HCT116 (cell line): ENCODE measurements around the gene USP33. TPM values are rescaled to one million over a fixed set of nuclear protein-coding genes. Genes with fewer than 3 reads are reported as not detected.

Source experiments
- ATAC-seq: fragments of 200-7000 bp; cut with Tn5 transposase; 2 replicates; pipeline ENCODE4 v1.9.1; 2020; ENCODE audit warnings: mild to moderate bottlenecking, moderate library complexity
- BruUV-seq: library from RNA; stranded (reverse); fragments of 400-500 nt; replicated peaks from 2 replicates; lab custom pipeline; 2021; lab: Mats Ljungman, UMichigan
- CTCF ChIA-PET: fragments of 300-600 bp; sonication (Branson Sonifier 250); formaldehyde crosslinking; loops from one replicate; lab custom pipeline; 2021; ENCODE audit warnings: antibody characterized with exemption; lab: Charles Lee
- POLR2A ChIA-PET: fragments of 300-600, 350-600 bp; sonication (Branson Sonifier 250); formaldehyde crosslinking; loops from one replicate; lab custom pipeline; 2021; ENCODE audit warnings: antibody characterized with exemption; lab: Charles Lee
- RAD21 ChIA-PET, 2 experiments: fragments of 300-600 bp; sonication (Branson Sonifier 250); formaldehyde crosslinking; loops; one replicate each; lab custom pipeline; 2023; ENCODE audit warnings: low total read pairs in 2 of 2; ENCODE audit not compliant: uncharacterized antibody in 2 of 2, unreplicated experiment in 2 of 2, low non-redundant PET in 1 of 2; lab: Charles Lee
- DNase-seq: peaks from one replicate; pipeline ENCODE4 v3.0.0-alpha.2; 2010; ENCODE audit warnings: low read depth, low spot score
- H2AFZ ChIP-seq: fragments of 200-600 bp; shearing (Covaris generic), sonication (generic); 2 replicates; pipeline ENCODE4 v1.6.1; 2017; ENCODE audit warnings: low read depth, mixed run types, mixed read lengths, antibody characterized with exemption, low read length; ENCODE audit not compliant: poor library complexity, severe bottlenecking
- H3K27ac ChIP-seq: 2 replicates; pipeline ENCODE4 v1.5.1; 2012; ENCODE audit warnings: low read depth, low read length
- H3K27me3 ChIP-seq: fragments of 200-600 bp; sonication (generic); 2 replicates; pipeline ENCODE4 v1.6.1; 2016; ENCODE audit warnings: mixed run types, low read length, mixed read lengths; ENCODE audit not compliant: insufficient read depth
- H3K36me3 ChIP-seq, 2 experiments: fragments of 200-500 bp in 1 of 2; fragments of 200-600 bp in 1 of 2; sonication (Bioruptor generic) in 1 of 2; sonication (generic) in 1 of 2; 2 replicates each; pipeline versions ENCODE4 v1.5.1 to v1.6.1; 2014 to 2016; ENCODE audit warnings: low read length in 2 of 2, inconsistent platforms in 1 of 2, mixed read lengths in 1 of 2, mixed run types in 1 of 2; ENCODE audit not compliant: insufficient read depth in 2 of 2, control insufficient read depth in 1 of 2
- H3K4me1 ChIP-seq, 2 experiments: fragments of 200-600 bp in 1 of 2; sonication (generic) in 1 of 2; 2 replicates each; pipeline versions ENCODE4 v1.5.1 to v1.6.1; 2012 to 2017; ENCODE audit warnings: low read length in 2 of 2, inconsistent platforms in 1 of 2, mild to moderate bottlenecking in 1 of 2, mixed read lengths in 1 of 2, mixed run types in 1 of 2, moderate library complexity in 1 of 2; ENCODE audit not compliant: insufficient read depth in 2 of 2, control insufficient read depth in 1 of 2
- H3K4me2 ChIP-seq: fragments of 200-600 bp; sonication (generic); 2 replicates; pipeline ENCODE4 v1.6.1; 2017; ENCODE audit warnings: mixed run types, low read length, mixed read lengths
- H3K4me3 ChIP-seq, 2 experiments: fragments of 200-600 bp in 1 of 2; sonication (generic) in 1 of 2; replicated peaks in 1 of 2; 2 replicates each; pipeline ENCODE4 v1.5.1; 2011 to 2016; ENCODE audit warnings: low read length in 2 of 2, control low read depth in 1 of 2, low read depth in 1 of 2, mild to moderate bottlenecking in 1 of 2, mixed read lengths in 1 of 2, mixed run types in 1 of 2
- H3K79me2 ChIP-seq: fragments of 200-600 bp; sonication (generic); 2 replicates; pipeline ENCODE4 v1.6.1; 2017; ENCODE audit warnings: mild to moderate bottlenecking, mixed run types, low read length, moderate library complexity, mixed read lengths; ENCODE audit not compliant: insufficient read depth
- H3K9ac ChIP-seq: fragments of 200-600 bp; sonication (generic); 2 replicates; pipeline ENCODE4 v1.6.1; 2016; ENCODE audit warnings: low read length, mixed read lengths
- H3K9me2 ChIP-seq: fragments of 200-600 bp; sonication (generic), shearing (Covaris generic); 2 replicates; pipeline ENCODE4 v1.6.1; 2017; ENCODE audit warnings: mixed run types, mild to moderate bottlenecking, moderate library complexity; ENCODE audit not compliant: insufficient read depth
- H3K9me3 ChIP-seq, 2 experiments: fragments of 200-500 bp in 1 of 2; fragments of 200-600 bp in 1 of 2; sonication (Bioruptor generic) in 1 of 2; sonication (generic) in 1 of 2; 2 replicates each; pipeline ENCODE4 v1.6.1; 2014 to 2017; ENCODE audit warnings: low read length in 2 of 2, mixed read lengths in 2 of 2, inconsistent platforms in 1 of 2, low read depth in 1 of 2, mild to moderate bottlenecking in 1 of 2, mixed run types in 1 of 2, moderate library complexity in 1 of 2; ENCODE audit not compliant: control insufficient read depth in 1 of 2, insufficient read depth in 1 of 2
- H4K20me1 ChIP-seq: fragments of 200-600 bp; sonication (generic), shearing (Covaris generic); 2 replicates; pipeline ENCODE4 v1.6.1; 2017; ENCODE audit warnings: mixed run types, mild to moderate bottlenecking, moderate library complexity; ENCODE audit not compliant: insufficient read depth
- CBX3 ChIP-seq: IDR thresholded peaks from 2 replicates; pipeline ENCODE4 v1.6.1; 2012; ENCODE audit warnings: low read depth
- EGR1 ChIP-seq: IDR thresholded peaks from 2 replicates; pipeline ENCODE4 v1.6.1; 2012; ENCODE audit warnings: low read depth
- ELF1 ChIP-seq: IDR thresholded peaks from 2 replicates; pipeline ENCODE4 v1.6.1; 2012; ENCODE audit warnings: low read depth, borderline replicate concordance
- EZH2 ChIP-seq: fragments of 200-600 bp; sonication (generic); IDR thresholded peaks from 2 replicates; pipeline ENCODE4 v1.6.1; 2017; ENCODE audit warnings: antibody characterized with exemption, mixed run types
- EZH2phosphoT487 ChIP-seq: fragments of 200-600 bp; IDR thresholded peaks from 2 replicates; pipeline ENCODE4 v1.6.1; 2018; ENCODE audit warnings: antibody characterized with exemption, borderline replicate concordance
- FOSL1 ChIP-seq: IDR thresholded peaks from 2 replicates; pipeline ENCODE4 v1.6.1; 2012; ENCODE audit warnings: low read depth
- JUND ChIP-seq: IDR thresholded peaks from 2 replicates; pipeline ENCODE4 v1.6.1; 2012
- POLR2AphosphoS5 ChIP-seq: IDR thresholded peaks from 2 replicates; pipeline ENCODE4 v1.6.1; 2011; ENCODE audit warnings: mild to moderate bottlenecking, low read depth, low read length, moderate library complexity
- SIN3A ChIP-seq: IDR thresholded peaks from 2 replicates; pipeline ENCODE4 v1.6.1; 2012; ENCODE audit warnings: low read depth
- SRF ChIP-seq: IDR thresholded peaks from 2 replicates; pipeline ENCODE4 v1.6.1; 2012; ENCODE audit warnings: low read depth
- TCF7L2 ChIP-seq: IDR thresholded peaks from 2 replicates; pipeline ENCODE4 v1.7.0; 2011; ENCODE audit warnings: borderline replicate concordance, inconsistent platforms; ENCODE audit not compliant: insufficient read depth, insufficient read length; ENCODE audit errors: extremely low read depth
- intact Hi-C: fragments of 100-400 bp; cut with micrococcal nuclease; formaldehyde crosslinking; loops from 2 replicates; pipeline ENCODE4 v1.10.0; 2022
- total RNA-seq: library from RNA; stranded (reverse); gene quantifications from one replicate; pipeline ENCODE4 v1.2.1, GENCODE V29; 2021; ENCODE audit not compliant: unreplicated experiment
- TF ChIP-seq, protein P1 (sequence below): IDR thresholded peaks from 2 replicates; pipeline ENCODE4 v1.6.1; 2012; ENCODE audit warnings: low read depth
- TF ChIP-seq, protein P2 (sequence below): IDR thresholded peaks from 2 replicates; pipeline ENCODE4 v1.6.1; 2012
- TF ChIP-seq, protein P3 (sequence below): IDR thresholded peaks from 2 replicates; pipeline ENCODE4 v1.6.1; 2012
- TF ChIP-seq, protein P4 (sequence below): IDR thresholded peaks from 2 replicates; pipeline ENCODE4 v1.6.1; 2011; ENCODE audit warnings: mild to moderate bottlenecking, low read length, moderate library complexity; ENCODE audit not compliant: insufficient replicate concordance; ENCODE audit errors: extremely low read depth
- TF ChIP-seq, protein P5 (sequence below), 3 experiments: fragments of 200-600 bp in 1 of 3; sonication (generic) in 1 of 3; IDR thresholded peaks in 2 of 3; conservative IDR thresholded peaks in 1 of 3; 2 replicates each; pipeline ENCODE4 v1.5.1; 2012 to 2017; ENCODE audit warnings: low read depth in 2 of 3, low read length in 2 of 3, antibody characterized with exemption in 1 of 3, borderline replicate concordance in 1 of 3, control low read depth in 1 of 3, mild to moderate bottlenecking in 1 of 3, mixed read lengths in 1 of 3, mixed run types in 1 of 3, moderate library complexity in 1 of 3; ENCODE audit not compliant: insufficient read depth in 1 of 3

USP33 gene
- total RNA-seq, 1 experiment from 2014 or later = 46.1 TPM

DNA sequence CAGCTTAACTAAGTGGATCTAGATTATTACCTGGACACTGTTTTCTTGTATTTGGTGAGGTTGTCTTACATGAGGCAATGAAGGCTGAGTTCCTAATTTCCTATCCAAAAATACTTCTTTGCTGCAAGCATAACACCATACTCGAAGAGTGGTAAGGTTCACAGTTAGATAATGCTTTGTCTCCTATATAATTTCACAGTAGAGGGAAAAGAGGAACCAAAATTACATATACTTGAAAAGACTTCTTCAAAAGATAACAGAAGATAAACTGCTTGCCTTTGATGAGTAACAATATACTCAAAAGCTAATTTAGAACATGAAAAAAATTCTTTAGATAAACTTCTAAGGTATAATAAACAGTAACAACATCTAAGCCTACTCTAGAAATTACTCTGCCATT is 20.4 kb downstream of the USP33 start:
- Histone ChIP-seq H3K9ac (no peak overlapping the region), H2AFZ (no peak overlapping the region), H3K4me2 (no peak overlapping the region), H3K4me1 (no peaks in the 10 kb centered on the region), H3K36me3 (peaks cover 0 to 5% of the 10 kb centered on the region in 2 experiments; a peak in 2 of 4 replicates), H3K9me2 (no peaks in the 10 kb centered on the region), H3K79me2 (peaks cover 26% of the 10 kb centered on the region), H3K27ac (no peak overlapping the region), H3K4me3 (no peak overlapping the region), H3K27me3 (no peaks in the 10 kb centered on the region), H3K9me3 (no peaks in the 10 kb centered on the region), H4K20me1 (no peaks in the 10 kb centered on the region)
- RAD21 ChIA-PET = no interaction called here
- BruUV-seq = no TSS peak
- CTCF ChIA-PET = no interaction called here
- DNase-seq (no peak), ATAC-seq (no peak)
- TF ChIP-seq, protein P1, sequence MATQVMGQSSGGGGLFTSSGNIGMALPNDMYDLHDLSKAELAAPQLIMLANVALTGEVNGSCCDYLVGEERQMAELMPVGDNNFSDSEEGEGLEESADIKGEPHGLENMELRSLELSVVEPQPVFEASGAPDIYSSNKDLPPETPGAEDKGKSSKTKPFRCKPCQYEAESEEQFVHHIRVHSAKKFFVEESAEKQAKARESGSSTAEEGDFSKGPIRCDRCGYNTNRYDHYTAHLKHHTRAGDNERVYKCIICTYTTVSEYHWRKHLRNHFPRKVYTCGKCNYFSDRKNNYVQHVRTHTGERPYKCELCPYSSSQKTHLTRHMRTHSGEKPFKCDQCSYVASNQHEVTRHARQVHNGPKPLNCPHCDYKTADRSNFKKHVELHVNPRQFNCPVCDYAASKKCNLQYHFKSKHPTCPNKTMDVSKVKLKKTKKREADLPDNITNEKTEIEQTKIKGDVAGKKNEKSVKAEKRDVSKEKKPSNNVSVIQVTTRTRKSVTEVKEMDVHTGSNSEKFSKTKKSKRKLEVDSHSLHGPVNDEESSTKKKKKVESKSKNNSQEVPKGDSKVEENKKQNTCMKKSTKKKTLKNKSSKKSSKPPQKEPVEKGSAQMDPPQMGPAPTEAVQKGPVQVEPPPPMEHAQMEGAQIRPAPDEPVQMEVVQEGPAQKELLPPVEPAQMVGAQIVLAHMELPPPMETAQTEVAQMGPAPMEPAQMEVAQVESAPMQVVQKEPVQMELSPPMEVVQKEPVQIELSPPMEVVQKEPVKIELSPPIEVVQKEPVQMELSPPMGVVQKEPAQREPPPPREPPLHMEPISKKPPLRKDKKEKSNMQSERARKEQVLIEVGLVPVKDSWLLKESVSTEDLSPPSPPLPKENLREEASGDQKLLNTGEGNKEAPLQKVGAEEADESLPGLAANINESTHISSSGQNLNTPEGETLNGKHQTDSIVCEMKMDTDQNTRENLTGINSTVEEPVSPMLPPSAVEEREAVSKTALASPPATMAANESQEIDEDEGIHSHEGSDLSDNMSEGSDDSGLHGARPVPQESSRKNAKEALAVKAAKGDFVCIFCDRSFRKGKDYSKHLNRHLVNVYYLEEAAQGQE = no peak
- TF ChIP-seq, protein P2, sequence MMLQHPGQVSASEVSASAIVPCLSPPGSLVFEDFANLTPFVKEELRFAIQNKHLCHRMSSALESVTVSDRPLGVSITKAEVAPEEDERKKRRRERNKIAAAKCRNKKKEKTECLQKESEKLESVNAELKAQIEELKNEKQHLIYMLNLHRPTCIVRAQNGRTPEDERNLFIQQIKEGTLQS = no peak
- TF ChIP-seq POLR2AphosphoS5 (no peak), CBX3 (no peak), EZH2phosphoT487 (no peak), EGR1 (no peak), TCF7L2 (no peak), SRF (no peak), FOSL1 (no peak), ELF1 (no peak), EZH2 (no peak), SIN3A (no peak), JUND (no peak)
- TF ChIP-seq, protein P3, sequence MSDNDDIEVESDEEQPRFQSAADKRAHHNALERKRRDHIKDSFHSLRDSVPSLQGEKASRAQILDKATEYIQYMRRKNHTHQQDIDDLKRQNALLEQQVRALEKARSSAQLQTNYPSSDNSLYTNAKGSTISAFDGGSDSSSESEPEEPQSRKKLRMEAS = no peak
- TF ChIP-seq, protein P4, sequence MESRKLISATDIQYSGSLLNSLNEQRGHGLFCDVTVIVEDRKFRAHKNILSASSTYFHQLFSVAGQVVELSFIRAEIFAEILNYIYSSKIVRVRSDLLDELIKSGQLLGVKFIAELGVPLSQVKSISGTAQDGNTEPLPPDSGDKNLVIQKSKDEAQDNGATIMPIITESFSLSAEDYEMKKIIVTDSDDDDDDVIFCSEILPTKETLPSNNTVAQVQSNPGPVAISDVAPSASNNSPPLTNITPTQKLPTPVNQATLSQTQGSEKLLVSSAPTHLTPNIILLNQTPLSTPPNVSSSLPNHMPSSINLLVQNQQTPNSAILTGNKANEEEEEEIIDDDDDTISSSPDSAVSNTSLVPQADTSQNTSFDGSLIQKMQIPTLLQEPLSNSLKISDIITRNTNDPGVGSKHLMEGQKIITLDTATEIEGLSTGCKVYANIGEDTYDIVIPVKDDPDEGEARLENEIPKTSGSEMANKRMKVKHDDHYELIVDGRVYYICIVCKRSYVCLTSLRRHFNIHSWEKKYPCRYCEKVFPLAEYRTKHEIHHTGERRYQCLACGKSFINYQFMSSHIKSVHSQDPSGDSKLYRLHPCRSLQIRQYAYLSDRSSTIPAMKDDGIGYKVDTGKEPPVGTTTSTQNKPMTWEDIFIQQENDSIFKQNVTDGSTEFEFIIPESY = no peak
- TF ChIP-seq, protein P5, sequence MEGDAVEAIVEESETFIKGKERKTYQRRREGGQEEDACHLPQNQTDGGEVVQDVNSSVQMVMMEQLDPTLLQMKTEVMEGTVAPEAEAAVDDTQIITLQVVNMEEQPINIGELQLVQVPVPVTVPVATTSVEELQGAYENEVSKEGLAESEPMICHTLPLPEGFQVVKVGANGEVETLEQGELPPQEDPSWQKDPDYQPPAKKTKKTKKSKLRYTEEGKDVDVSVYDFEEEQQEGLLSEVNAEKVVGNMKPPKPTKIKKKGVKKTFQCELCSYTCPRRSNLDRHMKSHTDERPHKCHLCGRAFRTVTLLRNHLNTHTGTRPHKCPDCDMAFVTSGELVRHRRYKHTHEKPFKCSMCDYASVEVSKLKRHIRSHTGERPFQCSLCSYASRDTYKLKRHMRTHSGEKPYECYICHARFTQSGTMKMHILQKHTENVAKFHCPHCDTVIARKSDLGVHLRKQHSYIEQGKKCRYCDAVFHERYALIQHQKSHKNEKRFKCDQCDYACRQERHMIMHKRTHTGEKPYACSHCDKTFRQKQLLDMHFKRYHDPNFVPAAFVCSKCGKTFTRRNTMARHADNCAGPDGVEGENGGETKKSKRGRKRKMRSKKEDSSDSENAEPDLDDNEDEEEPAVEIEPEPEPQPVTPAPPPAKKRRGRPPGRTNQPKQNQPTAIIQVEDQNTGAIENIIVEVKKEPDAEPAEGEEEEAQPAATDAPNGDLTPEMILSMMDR (IDR thresholded peaks at IDR 0.05 in 2 of 3, conservative IDR thresholded peaks at IDR 0.05 in 1 of 3; ENCODE audit: borderline replicate concordance in 1 of 3, insufficient read depth in 1 of 3, low read depth in 2 of 3, low read length in 2 of 3) = no peak
- intact Hi-C loops = no loop called here
- POLR2A ChIA-PET = no interaction called here
